NB4 (cell line): Measurements from ENCODE around the gene TEP1.

Source experiments
- DNase-seq: peaks from one replicate; pipeline ENCODE4 v3.0.0; 2010; ENCODE audit warnings: low read depth
- H3K4me3 ChIP-seq: one replicate; pipeline ENCODE4 v1.5.1; 2011; ENCODE audit warnings: mild to moderate bottlenecking, low read depth, low read length, moderate library complexity
- MYC ChIP-seq: IDR thresholded peaks from 2 replicates; pipeline ENCODE4 v1.6.1; 2011; ENCODE audit warnings: low read depth, low read length
- POLR2A ChIP-seq: IDR thresholded peaks from 2 replicates; pipeline ENCODE4 v1.6.1; 2011; ENCODE audit warnings: mild to moderate bottlenecking; ENCODE audit not compliant: insufficient read length; ENCODE audit errors: extremely low read depth
- TF ChIP-seq, protein P1 (sequence below): IDR thresholded peaks from 2 replicates; pipeline ENCODE4 v1.6.1; 2011; ENCODE audit warnings: low read depth, low read length
- TF ChIP-seq, protein P2 (sequence below): IDR thresholded peaks from one replicate; pipeline ENCODE4 v1.5.1; 2012; ENCODE audit warnings: low read depth, low read length

The TEP1 gene

DNA sequence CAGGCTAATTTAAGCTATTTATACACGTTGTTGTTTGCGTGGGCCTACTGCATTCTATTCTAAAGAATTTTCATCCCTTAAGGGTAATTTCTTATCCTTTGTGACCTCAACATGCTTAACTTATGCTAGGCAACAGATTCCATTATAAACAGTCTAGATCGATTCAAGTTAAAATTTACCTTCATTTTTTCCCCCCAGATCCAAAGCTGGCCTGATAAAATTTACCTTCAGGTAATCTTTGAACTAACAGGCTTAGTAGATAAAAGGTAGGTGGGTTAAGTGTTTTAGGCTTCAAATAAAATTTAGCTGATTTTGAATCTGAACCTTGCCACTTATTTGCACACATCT, 79.8 kb downstream of the TEP1 start:
- no peak for TF ChIP-seq POLR2A
- TF ChIP-seq, protein P1, sequence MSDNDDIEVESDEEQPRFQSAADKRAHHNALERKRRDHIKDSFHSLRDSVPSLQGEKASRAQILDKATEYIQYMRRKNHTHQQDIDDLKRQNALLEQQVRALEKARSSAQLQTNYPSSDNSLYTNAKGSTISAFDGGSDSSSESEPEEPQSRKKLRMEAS: no peak
- TF ChIP-seq, protein P2, sequence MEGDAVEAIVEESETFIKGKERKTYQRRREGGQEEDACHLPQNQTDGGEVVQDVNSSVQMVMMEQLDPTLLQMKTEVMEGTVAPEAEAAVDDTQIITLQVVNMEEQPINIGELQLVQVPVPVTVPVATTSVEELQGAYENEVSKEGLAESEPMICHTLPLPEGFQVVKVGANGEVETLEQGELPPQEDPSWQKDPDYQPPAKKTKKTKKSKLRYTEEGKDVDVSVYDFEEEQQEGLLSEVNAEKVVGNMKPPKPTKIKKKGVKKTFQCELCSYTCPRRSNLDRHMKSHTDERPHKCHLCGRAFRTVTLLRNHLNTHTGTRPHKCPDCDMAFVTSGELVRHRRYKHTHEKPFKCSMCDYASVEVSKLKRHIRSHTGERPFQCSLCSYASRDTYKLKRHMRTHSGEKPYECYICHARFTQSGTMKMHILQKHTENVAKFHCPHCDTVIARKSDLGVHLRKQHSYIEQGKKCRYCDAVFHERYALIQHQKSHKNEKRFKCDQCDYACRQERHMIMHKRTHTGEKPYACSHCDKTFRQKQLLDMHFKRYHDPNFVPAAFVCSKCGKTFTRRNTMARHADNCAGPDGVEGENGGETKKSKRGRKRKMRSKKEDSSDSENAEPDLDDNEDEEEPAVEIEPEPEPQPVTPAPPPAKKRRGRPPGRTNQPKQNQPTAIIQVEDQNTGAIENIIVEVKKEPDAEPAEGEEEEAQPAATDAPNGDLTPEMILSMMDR: no peak
- H3K4me3 ChIP-seq: peak overlapping the region; percentile 95
- DNase-seq: no peak

DNA sequence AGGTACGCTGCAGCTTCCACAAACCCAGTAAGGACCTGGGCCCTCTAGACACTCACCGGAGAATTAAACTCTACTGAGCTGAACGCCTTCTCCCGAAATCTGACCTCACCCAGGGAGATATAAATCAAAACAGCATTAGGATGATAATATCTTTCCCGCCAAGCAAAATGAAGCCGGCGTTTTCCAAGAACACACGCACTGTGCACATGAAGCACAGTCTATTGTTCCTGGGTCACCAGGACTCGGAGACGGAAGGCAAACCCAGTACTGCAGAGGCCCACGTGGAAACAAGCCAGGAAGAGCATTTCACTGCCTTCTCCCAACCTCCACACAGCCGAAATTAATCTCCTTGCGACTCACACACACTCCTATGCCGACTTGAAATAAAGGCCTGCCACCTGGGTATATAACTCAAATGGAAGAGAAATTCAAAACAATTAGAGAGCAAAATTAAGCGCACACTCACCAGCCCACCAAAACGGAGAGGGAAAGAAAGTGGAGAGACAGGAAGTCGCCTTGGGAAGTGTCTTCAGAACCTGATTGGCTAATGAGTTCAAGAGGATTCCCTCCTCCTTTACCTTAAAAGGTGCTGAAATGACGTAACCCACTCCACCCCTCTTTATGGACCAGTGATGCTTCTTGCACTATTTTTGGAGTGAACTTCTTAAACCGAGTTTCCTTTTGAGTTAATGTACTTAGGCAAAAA, 80.4 kb downstream of the TEP1 start, which contains the start of gene CCNB1IP1:
Gene CCNB1IP1, minus strand, starts transcription at position 492 of the 706 bp plus-strand sequence. CDS start 16,756 bp downstream, outside the sequence.
- TF ChIP-seq POLR2A (peak; percentile 28), MYC (peak; percentile 45)
- TF ChIP-seq, protein P2: no peak
- TF ChIP-seq, protein P1: peak; percentile 80
- DNase-seq: peak; percentile 91
- H3K4me3 ChIP-seq: peak within 1 kb of the TSS; percentile 95

DNA sequence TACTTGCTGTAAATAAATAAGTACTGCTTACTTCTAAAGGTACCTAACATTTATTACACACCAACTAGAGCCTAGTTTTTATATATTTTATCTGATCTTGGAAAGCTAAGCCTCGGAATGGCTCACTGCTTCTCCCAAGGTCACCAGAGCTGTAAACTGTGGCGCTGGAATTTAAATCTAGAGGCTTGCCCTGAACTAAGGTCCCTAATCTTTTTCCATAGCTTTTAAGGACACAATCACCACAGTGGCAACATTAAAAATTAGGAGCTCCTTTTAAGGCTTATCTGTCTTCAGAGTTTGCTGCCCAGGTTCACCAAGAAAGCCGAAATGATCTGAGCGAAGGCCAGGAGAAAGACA, 80.9 kb downstream of the TEP1 start:
- DNase-seq: no peak
- TF ChIP-seq MYC (no peak), POLR2A (no peak)
- TF ChIP-seq, protein P1: no peak
- TF ChIP-seq, protein P2: no peak
- peak overlapping the region; percentile 95 for H3K4me3 ChIP-seq

DNA sequence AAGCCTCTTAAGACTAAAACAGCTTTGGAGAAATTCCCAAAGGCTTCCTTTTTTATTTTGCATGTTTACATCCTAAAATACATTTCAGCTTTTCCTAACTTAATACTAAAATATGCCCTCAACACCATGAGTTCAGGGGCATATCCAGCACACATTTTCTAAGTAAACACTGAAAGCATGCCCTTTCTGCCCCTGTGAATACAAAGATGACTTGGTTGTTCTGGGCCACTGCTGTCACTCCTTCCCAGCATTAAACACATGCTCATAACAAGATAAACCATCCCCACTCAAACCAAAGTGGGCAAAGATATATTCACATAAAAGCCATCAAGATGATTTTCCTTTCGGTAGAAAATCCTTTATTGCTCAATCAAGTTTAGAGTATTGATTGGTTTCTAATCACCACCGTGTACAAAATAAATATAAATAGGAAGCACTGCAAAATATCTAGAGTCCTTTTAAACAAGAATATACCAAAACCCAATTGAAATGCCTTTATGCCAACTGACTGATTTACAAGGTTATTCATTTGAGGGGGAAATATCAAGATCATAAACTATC, 82.2 kb downstream of the TEP1 start:
- DNase-seq: no peak
- TF ChIP-seq POLR2A (no peak), MYC (no peak)
- TF ChIP-seq, protein P1: 0 out of 2 replicates have a peak, but pooled peaks have one; percentile 15
- TF ChIP-seq, protein P2: no peak
- H3K4me3 ChIP-seq: peak overlapping the region; percentile 48

DNA sequence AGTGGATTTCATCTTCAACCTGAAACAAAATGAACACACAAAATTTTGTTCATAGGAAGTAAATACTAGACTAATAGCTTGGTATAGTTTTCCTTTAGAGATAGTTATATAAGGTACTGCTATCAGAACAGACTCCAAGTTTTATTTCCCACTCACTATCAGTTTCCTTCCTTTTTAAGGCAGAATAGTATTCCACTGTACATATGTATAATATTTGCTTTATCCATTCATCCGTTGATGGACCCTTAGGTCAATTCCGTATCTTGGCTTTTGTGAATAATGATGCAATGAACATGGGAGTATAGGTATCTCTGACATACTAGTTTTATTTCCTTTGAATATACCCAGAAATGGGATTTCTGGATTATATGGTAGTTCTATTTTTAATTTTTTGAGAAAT, 83.9 kb downstream of the TEP1 start:
- H3K4me3 ChIP-seq: peak overlapping the region; percentile 7
- DNase-seq: no peak
- no peak for TF ChIP-seq POLR2A
- TF ChIP-seq, protein P1: no peak
- TF ChIP-seq, protein P2: no peak
- no peak for TF ChIP-seq MYC
